Esophagus muscularis mucosa (tissue), 3 donors: ENCODE data around the gene CPSF4L.

Experiments
- EP300 ChIP-seq: sonication (generic); formaldehyde crosslinking; IDR thresholded peaks from one replicate; pipeline ENCODE4 v1.6.1; 2017; ENCODE audit warnings: antibody characterized with exemption
- TF ChIP-seq, protein P1 (sequence below), 3 experiments: fragments of 200-600 bp in 2 of 3; fragments of 450-650 bp in 1 of 3; sonication (generic) in 2 of 3; IDR thresholded peaks; one replicate each; pipeline ENCODE4 v1.5.1; 2017 to 2019; ENCODE audit warnings: antibody characterized with exemption in 3 of 3, mild to moderate bottlenecking in 2 of 3, moderate library complexity in 1 of 3

DNA sequence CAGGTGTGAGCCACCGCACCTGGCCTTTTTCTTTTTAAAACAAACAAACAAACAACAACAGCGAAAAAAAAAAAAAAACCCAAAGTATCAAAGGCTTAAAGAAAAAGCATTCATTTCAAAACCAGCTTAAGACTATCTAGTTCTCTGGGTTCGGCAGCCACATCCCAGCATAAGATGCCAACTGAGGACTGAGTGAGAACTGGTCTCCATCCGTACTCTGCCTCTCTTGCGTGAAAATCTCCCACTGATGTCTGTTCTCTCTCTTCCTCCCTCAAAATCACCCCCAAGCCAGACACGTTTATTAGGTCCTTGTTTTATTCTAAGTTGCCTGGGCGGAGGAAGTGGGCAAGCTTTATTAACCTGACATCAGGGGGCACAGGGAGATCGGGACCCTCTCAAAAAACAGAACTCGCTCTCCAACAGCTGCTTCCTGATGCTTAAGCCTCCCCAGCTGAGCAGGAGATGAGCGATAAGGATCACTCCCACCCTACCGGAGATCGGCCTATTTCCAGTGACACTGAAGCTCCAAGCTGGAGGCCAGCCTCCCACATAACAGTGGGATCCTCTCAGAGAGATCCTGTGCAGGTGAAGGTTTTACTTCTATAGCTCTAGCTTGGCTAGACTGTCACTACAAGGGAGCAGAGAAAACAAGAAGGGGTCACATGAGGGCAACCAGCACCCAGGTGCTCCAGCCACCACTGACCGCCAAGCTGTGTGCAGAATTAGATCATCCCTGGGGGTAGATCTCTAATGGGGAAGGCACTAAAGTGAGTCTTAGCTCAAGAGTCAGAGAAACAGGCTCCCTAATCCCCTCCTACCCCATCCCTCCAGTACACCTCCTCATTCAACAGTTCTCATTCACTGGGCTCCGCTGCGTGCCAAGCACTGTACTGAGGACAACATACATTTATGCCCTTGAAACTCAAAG is 36.5 kb upstream of the CPSF4L start:
- TF ChIP-seq, protein P1, sequence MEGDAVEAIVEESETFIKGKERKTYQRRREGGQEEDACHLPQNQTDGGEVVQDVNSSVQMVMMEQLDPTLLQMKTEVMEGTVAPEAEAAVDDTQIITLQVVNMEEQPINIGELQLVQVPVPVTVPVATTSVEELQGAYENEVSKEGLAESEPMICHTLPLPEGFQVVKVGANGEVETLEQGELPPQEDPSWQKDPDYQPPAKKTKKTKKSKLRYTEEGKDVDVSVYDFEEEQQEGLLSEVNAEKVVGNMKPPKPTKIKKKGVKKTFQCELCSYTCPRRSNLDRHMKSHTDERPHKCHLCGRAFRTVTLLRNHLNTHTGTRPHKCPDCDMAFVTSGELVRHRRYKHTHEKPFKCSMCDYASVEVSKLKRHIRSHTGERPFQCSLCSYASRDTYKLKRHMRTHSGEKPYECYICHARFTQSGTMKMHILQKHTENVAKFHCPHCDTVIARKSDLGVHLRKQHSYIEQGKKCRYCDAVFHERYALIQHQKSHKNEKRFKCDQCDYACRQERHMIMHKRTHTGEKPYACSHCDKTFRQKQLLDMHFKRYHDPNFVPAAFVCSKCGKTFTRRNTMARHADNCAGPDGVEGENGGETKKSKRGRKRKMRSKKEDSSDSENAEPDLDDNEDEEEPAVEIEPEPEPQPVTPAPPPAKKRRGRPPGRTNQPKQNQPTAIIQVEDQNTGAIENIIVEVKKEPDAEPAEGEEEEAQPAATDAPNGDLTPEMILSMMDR (IDR thresholded peaks at IDR 0.05) = no peak
- TF ChIP-seq EP300 = no peak
